Nephron progenitor cell (in vitro differentiated cells): ENCODE measurements around the gene NR2F2.

ENCODE experiments used
- DNase-seq: peaks from one replicate; pipeline ENCODE4 v3.0.0; 2021
- H3K27ac Mint-ChIP-seq: 2 replicates; pipeline ENCODE4 v1.8.0; 2021; ENCODE audit warnings: mild to moderate bottlenecking, moderate library complexity, mixed read lengths
- H3K27me3 Mint-ChIP-seq: 2 replicates; pipeline ENCODE4 v1.8.0; 2021; ENCODE audit warnings: mild to moderate bottlenecking, low read depth, mixed read lengths; ENCODE audit not compliant: poor library complexity
- H3K36me3 Mint-ChIP-seq: 2 replicates; pipeline ENCODE4 v1.8.0; 2021; ENCODE audit warnings: low read depth, mixed read lengths
- H3K4me1 Mint-ChIP-seq: 2 replicates; pipeline ENCODE4 v1.8.0; 2021; ENCODE audit warnings: mixed read lengths
- H3K4me3 Mint-ChIP-seq: 2 replicates; pipeline ENCODE4 v1.8.0; 2021; ENCODE audit warnings: mild to moderate bottlenecking, moderate library complexity, mixed read lengths
- H3K9me3 Mint-ChIP-seq: 2 replicates; pipeline ENCODE4 v1.8.0; 2021; ENCODE audit warnings: mild to moderate bottlenecking, moderate library complexity, mixed read lengths
- CTCF ChIP-seq: fragments of 200-600 bp; sonication (generic); IDR thresholded peaks from 2 replicates; pipeline ENCODE4 v1.5.0; 2021; ENCODE audit warnings: antibody characterized with exemption

Gene NR2F2

GRCh38 chr15:96312641-96313335 is 17.7 kb upstream of the NR2F2 start:
- peaks cover 52% of the 10 kb centered on the region for H3K4me1 Mint-ChIP-seq
- H3K27me3 Mint-ChIP-seq: peaks cover 39% of the 10 kb centered on the region
- no peak overlapping the region for H3K4me3 Mint-ChIP-seq
- no peak for DNase-seq
- H3K27ac Mint-ChIP-seq: no peak overlapping the region
- H3K9me3 Mint-ChIP-seq: no peaks in the 10 kb centered on the region
- H3K36me3 Mint-ChIP-seq: peaks cover 50% of the 10 kb centered on the region
- no peak for TF ChIP-seq CTCF

GRCh38 chr15:96314518-96314917 is 16.0 kb upstream of the NR2F2 start:
- no peak overlapping the region for H3K27ac Mint-ChIP-seq
- H3K36me3 Mint-ChIP-seq: peaks cover 39% of the 10 kb centered on the region
- peaks cover 54% of the 10 kb centered on the region for H3K27me3 Mint-ChIP-seq
- TF ChIP-seq CTCF: no peak
- H3K4me3 Mint-ChIP-seq: no peak overlapping the region
- H3K9me3 Mint-ChIP-seq: no peaks in the 10 kb centered on the region
- DNase-seq: no peak
- H3K4me1 Mint-ChIP-seq: peaks cover 62% of the 10 kb centered on the region

GRCh38 chr15:96314963-96315362 is 15.5 kb upstream of the NR2F2 start:
- Mint-ChIP-seq H3K27ac (no peak overlapping the region), H3K36me3 (peaks cover 40% of the 10 kb centered on the region), H3K9me3 (no peaks in the 10 kb centered on the region), H3K4me1 (peaks cover 62% of the 10 kb centered on the region), H3K27me3 (peaks cover 56% of the 10 kb centered on the region), H3K4me3 (no peak overlapping the region)
- no peak for TF ChIP-seq CTCF
- no peak for DNase-seq

DNA sequence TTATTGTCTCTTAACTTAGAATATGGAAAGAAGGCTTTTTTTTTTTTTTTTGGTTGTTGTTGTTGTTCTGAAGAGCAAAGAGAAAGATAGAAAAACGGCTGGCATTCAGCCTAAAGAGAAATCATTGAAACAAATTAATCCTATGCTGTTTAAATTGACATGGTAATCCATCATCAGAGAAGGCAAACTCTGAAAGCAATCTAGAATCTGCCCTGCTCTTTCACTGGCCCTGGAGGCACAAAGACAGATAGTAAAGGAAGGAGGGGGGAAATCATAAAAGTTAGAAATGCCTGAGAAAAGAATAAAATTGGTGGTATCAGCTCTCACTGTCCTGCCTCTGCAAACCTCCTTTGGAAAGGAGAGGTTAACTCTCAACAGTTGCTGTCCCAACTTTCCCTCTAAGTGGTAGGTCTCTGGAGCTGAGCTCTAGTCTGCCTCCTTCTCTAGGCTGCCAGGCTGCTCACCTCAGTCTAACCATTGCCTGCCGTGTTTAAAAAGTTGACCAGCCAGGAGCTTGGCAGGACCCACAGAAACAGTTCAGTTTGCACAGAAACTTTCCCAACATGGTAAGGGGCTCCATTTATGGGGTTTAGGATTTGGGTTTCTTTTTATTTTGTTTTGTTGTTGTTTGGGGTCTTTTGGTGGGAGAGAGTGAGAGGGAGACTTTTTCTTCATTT is 13.4 kb upstream of the NR2F2 start:
- no peaks in the 10 kb centered on the region for H3K9me3 Mint-ChIP-seq
- peak overlapping the region; percentile 65 for H3K4me3 Mint-ChIP-seq
- TF ChIP-seq CTCF: no peak
- no peak for DNase-seq
- H3K36me3 Mint-ChIP-seq: peaks cover 38% of the 10 kb centered on the region
- H3K27ac Mint-ChIP-seq: no peak overlapping the region
- H3K4me1 Mint-ChIP-seq: peaks cover 76% of the 10 kb centered on the region
- H3K27me3 Mint-ChIP-seq: peaks cover 46% of the 10 kb centered on the region

GRCh38 chr15:96320107-96320506 is 10.4 kb upstream of the NR2F2 start:
- no peaks in the 10 kb centered on the region for H3K9me3 Mint-ChIP-seq
- H3K36me3 Mint-ChIP-seq: peaks cover 18% of the 10 kb centered on the region
- peaks cover 46% of the 10 kb centered on the region for H3K27me3 Mint-ChIP-seq
- DNase-seq: no peak
- peaks cover 89% of the 10 kb centered on the region for H3K4me1 Mint-ChIP-seq
- no peak for TF ChIP-seq CTCF
- H3K4me3 Mint-ChIP-seq: peak overlapping the region; percentile 85
- no peak overlapping the region for H3K27ac Mint-ChIP-seq
